ENCODE data around the gene CDK6. TPM values are rescaled to one million over a fixed set of nuclear protein-coding genes. Genes with fewer than 3 reads are reported as not detected.

The CDK6 gene
- total and polyA plus RNA-seq, 9 of the 15 experiments (the other 6 are each of a cell fraction or from before 2014, with no cell fraction given), result 7.6 to 109 (median 44.4) TPM

DNA sequence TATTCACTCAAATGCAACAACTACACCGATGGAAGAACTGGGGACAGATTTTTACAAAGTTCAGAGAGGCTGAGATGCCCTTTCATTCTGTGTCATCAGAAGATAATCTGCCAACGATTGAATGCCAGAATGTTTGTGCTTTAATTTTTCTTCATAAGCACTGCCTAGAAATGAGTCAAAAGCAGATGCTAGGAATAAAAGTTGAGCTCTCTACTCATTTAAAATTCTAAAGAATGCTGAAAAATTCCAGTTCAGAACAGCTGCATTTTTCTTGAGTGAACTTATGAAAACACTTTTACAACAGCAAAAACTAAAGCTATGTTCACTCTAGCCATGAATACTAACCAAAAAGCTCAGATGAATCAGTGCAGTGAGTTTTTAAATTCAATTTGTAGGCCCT is 223.9 kb downstream of the CDK6 start:
- in situ Hi-C loops (cut with MboI), result no loop called here
- intact Hi-C loops (cut with micrococcal nuclease), result no loop called here
- no peak for FAIRE-seq
- DNase-seq (ENCODE audit: extremely low read depth in 1 of 4, low spot score in 3 of 4), result no peak
- no peak overlapping the region for H3K9ac ChIP-seq (ENCODE audit: insufficient read depth in 1 of 2, low read depth in 2 of 2, low read length in 2 of 2)
- WGBS (ENCODE audit: insufficient coverage, low coverage, missing lambda C conversion rate), result 50% methylated on average over 2 of the region's 2 CpGs
- H3K9me1 ChIP-seq (ENCODE audit: control insufficient read depth, insufficient read depth, low read length), result no peaks in the 10 kb centered on the region
- H4K20me1 ChIP-seq (replicated peaks; ENCODE audit: control insufficient read depth, insufficient read depth, low read length), result no peaks in the 10 kb centered on the region
- no peak overlapping the region for H3K27ac ChIP-seq (ENCODE audit: extremely low read depth, low read depth, low read length)
- peaks cover 45% of the 10 kb centered on the region for H3K36me3 ChIP-seq (ENCODE audit: control insufficient read depth, insufficient read depth, low read length)
- peaks cover 0 to 5% of the 10 kb centered on the region in 2 experiments; a peak in 3 of 5 replicates for H3K4me1 ChIP-seq (replicated peaks in 1 of 2; ENCODE audit: control insufficient read depth in 2 of 2, insufficient read depth in 2 of 2, low read length in 2 of 2)
- H3K4me2 ChIP-seq (ENCODE audit: insufficient read depth, low read length), result no peak overlapping the region
- no peaks in the 10 kb centered on the region for H3K79me2 ChIP-seq (ENCODE audit: control insufficient read depth, insufficient read depth, low read length)
- ChIA-PET POLR2A (interaction anchor here (0.6 to 0.9 kb wide), 2 partner anchors 23 to 432 kb away, joined by 4 read pairs; no protein-coding TSS in a partner anchor), CTCF (ENCODE audit: low intra/inter-chr PET ratio) (no interaction called here)
- no peaks in the 10 kb centered on the region for H3K9me3 ChIP-seq (replicated peaks; ENCODE audit: control insufficient read depth, insufficient read depth, low read depth, low read length)
- BruUV-seq (replicated peaks), result no TSS peak
- H3K27me3 ChIP-seq (ENCODE audit: control insufficient read depth in 2 of 2, insufficient read depth in 2 of 2, low read length in 2 of 2), result no peaks in the 10 kb centered on the region
- ATAC-seq, result no peak
- H3K4me3 ChIP-seq, result no peak overlapping the region
- no peak overlapping the region for H2AFZ ChIP-seq (ENCODE audit: low read depth, low read length)
- no peak for TF ChIP-seq HNRNPH1 (optimal IDR thresholded peaks at IDR 0.05; ENCODE audit: low read depth, low read length)
- TF ChIP-seq CREB1 (IDR thresholded peaks at IDR 0.05), result no peak
- TF ChIP-seq CREB1 (CRISPR knock-in tag; IDR thresholded peaks at IDR 0.05), result no peak
- no peak for TF ChIP-seq ZNF76 (CRISPR knock-in tag; IDR thresholded peaks at IDR 0.05; ENCODE audit: borderline replicate concordance)
- TF ChIP-seq KLF16 (IDR thresholded peaks at IDR 0.05), result no peak
- no peak for TF ChIP-seq NFYB (IDR thresholded peaks at IDR 0.05; ENCODE audit: extremely low read depth, insufficient read length)
- no peak for TF ChIP-seq RBM14 (IDR thresholded peaks at IDR 0.05; ENCODE audit: borderline replicate concordance, insufficient read depth, low read depth, low read length)
- no peak for TF ChIP-seq BCL6 (CRISPR knock-in tag; IDR thresholded peaks at IDR 0.05)
- TF ChIP-seq CEBPB (tag; IDR thresholded peaks at IDR 0.05), result no peak
- TF ChIP-seq ZNF384 (IDR thresholded peaks at IDR 0.05; ENCODE audit: low read depth, low read length), result no peak
- no peak for TF ChIP-seq IRF2 (CRISPR knock-in tag; IDR thresholded peaks at IDR 0.05)
- TF ChIP-seq, protein P1, sequence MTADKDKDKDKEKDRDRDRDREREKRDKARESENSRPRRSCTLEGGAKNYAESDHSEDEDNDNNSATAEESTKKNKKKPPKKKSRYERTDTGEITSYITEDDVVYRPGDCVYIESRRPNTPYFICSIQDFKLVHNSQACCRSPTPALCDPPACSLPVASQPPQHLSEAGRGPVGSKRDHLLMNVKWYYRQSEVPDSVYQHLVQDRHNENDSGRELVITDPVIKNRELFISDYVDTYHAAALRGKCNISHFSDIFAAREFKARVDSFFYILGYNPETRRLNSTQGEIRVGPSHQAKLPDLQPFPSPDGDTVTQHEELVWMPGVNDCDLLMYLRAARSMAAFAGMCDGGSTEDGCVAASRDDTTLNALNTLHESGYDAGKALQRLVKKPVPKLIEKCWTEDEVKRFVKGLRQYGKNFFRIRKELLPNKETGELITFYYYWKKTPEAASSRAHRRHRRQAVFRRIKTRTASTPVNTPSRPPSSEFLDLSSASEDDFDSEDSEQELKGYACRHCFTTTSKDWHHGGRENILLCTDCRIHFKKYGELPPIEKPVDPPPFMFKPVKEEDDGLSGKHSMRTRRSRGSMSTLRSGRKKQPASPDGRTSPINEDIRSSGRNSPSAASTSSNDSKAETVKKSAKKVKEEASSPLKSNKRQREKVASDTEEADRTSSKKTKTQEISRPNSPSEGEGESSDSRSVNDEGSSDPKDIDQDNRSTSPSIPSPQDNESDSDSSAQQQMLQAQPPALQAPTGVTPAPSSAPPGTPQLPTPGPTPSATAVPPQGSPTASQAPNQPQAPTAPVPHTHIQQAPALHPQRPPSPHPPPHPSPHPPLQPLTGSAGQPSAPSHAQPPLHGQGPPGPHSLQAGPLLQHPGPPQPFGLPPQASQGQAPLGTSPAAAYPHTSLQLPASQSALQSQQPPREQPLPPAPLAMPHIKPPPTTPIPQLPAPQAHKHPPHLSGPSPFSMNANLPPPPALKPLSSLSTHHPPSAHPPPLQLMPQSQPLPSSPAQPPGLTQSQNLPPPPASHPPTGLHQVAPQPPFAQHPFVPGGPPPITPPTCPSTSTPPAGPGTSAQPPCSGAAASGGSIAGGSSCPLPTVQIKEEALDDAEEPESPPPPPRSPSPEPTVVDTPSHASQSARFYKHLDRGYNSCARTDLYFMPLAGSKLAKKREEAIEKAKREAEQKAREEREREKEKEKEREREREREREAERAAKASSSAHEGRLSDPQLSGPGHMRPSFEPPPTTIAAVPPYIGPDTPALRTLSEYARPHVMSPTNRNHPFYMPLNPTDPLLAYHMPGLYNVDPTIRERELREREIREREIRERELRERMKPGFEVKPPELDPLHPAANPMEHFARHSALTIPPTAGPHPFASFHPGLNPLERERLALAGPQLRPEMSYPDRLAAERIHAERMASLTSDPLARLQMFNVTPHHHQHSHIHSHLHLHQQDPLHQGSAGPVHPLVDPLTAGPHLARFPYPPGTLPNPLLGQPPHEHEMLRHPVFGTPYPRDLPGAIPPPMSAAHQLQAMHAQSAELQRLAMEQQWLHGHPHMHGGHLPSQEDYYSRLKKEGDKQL (CRISPR knock-in tag; IDR thresholded peaks at IDR 0.05; ENCODE audit: borderline replicate concordance), result no peak
- no peak for TF ChIP-seq ZNF436 (CRISPR knock-in tag; IDR thresholded peaks at IDR 0.05)
- no peak for TF ChIP-seq DACH1 (IDR thresholded peaks at IDR 0.05; ENCODE audit: partially characterized antibody)
- no peak for TF ChIP-seq IFI16 (CRISPR knock-in tag; IDR thresholded peaks at IDR 0.05)
- TF ChIP-seq, protein P2, sequence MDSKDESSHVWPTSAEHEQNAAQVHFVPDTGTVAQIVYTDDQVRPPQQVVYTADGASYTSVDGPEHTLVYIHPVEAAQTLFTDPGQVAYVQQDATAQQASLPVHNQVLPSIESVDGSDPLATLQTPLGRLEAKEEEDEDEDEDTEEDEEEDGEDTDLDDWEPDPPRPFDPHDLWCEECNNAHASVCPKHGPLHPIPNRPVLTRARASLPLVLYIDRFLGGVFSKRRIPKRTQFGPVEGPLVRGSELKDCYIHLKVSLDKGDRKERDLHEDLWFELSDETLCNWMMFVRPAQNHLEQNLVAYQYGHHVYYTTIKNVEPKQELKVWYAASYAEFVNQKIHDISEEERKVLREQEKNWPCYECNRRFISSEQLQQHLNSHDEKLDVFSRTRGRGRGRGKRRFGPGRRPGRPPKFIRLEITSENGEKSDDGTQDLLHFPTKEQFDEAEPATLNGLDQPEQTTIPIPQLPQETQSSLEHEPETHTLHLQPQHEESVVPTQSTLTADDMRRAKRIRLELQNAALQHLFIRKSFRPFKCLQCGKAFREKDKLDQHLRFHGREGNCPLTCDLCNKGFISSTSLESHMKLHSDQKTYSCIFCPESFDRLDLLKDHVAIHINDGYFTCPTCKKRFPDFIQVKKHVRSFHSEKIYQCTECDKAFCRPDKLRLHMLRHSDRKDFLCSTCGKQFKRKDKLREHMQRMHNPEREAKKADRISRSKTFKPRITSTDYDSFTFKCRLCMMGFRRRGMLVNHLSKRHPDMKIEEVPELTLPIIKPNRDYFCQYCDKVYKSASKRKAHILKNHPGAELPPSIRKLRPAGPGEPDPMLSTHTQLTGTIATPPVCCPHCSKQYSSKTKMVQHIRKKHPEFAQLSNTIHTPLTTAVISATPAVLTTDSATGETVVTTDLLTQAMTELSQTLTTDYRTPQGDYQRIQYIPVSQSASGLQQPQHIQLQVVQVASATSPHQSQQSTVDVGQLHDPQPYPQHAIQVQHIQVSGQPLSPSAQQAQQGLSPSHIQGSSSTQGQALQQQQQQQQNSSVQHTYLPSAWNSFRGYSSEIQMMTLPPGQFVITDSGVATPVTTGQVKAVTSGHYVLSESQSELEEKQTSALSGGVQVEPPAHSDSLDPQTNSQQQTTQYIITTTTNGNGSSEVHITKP (IDR thresholded peaks at IDR 0.05; ENCODE audit: partially characterized antibody), result no peak

Measured in K562 (cell line).